Thoracic aorta (tissue), 2 donors: ENCODE results near the gene POLR1D. TPM values are rescaled to one million over a fixed set of nuclear protein-coding genes. Genes with fewer than 3 reads are reported as not detected.

Experiments
- ATAC-seq: fragments of 150-250 bp; one replicate; pipeline ENCODE4 v1.8.0; 2017; ENCODE audit warnings: low read depth; ENCODE audit not compliant: insufficient number of reproducible peaks, low FRiP score
- DNase-seq: peaks from one replicate; pipeline ENCODE4 v3.0.0-alpha.2; 2020; ENCODE audit warnings: low spot score
- H3K27ac ChIP-seq, 2 donors: fragments of 200-600 bp; sonication (generic); 1 replicate in 1 of 2; 2 replicates in 1 of 2; pipeline ENCODE4 v1.5.1; 2016; ENCODE audit warnings: mild to moderate bottlenecking in 2 of 2, moderate library complexity in 2 of 2
- H3K27me3 ChIP-seq: fragments of 200-600 bp; sonication (generic); replicated peaks from 2 replicates; pipeline ENCODE4 v1.6.0; 2016; ENCODE audit warnings: mild to moderate bottlenecking; ENCODE audit not compliant: insufficient read depth
- H3K36me3 ChIP-seq: fragments of 200-600 bp; sonication (generic); one replicate; pipeline ENCODE4 v1.5.1; 2016
- H3K4me1 ChIP-seq, 2 donors: fragments of 200-600 bp; sonication (generic); 1 replicate in 1 of 2; 2 replicates in 1 of 2; pipeline versions ENCODE4 v1.5.1 to v1.6.0; 2016; ENCODE audit warnings: low read depth in 2 of 2, mild to moderate bottlenecking in 1 of 2; ENCODE audit not compliant: control insufficient read depth in 1 of 2
- H3K4me3 ChIP-seq: fragments of 200-600 bp; sonication (generic); 2 replicates; pipeline ENCODE4 v1.5.1; 2016; ENCODE audit warnings: mild to moderate bottlenecking
- H3K9me3 ChIP-seq: fragments of 200-600 bp; sonication (generic); 2 replicates; pipeline ENCODE4 v1.5.1; 2016
- CTCF ChIP-seq: fragments of 200-600 bp; sonication (generic); IDR thresholded peaks from one replicate; pipeline ENCODE4 v1.5.1; 2019; ENCODE audit warnings: antibody characterized with exemption
- total RNA-seq, 2 donors: library from RNA; depleted of rRNA; stranded (reverse); fragments of >200 nt; gene quantifications; one replicate each; pipeline versions ENCODE4 v1.1.0 to v1.2.3, GENCODE V29; 2016

POLR1D gene
- total RNA-seq, 2 donors from 2014 or later, result 89.0 to 95.7 TPM

GRCh38 chr13:27632648-27633047, 11.0 kb downstream of the POLR1D start:
- no peak for TF ChIP-seq CTCF
- DNase-seq (no peak), ATAC-seq (no peak)
- no peak overlapping the region for H3K27ac ChIP-seq
- no peaks in the 10 kb centered on the region for H3K27me3 ChIP-seq
- no peaks in the 10 kb centered on the region for H3K36me3 ChIP-seq
- H3K4me3 ChIP-seq, result no peak overlapping the region
- H3K9me3 ChIP-seq, result no peaks in the 10 kb centered on the region
- no peaks in the 10 kb centered on the region for H3K4me1 ChIP-seq

GRCh38 chr13:27634231-27634630, 12.5 kb downstream of the POLR1D start:
- H3K27ac ChIP-seq, result no peak overlapping the region
- no peak overlapping the region for H3K4me3 ChIP-seq
- no peaks in the 10 kb centered on the region for H3K9me3 ChIP-seq
- DNase-seq, result no peak
- H3K36me3 ChIP-seq, result no peaks in the 10 kb centered on the region
- no peaks in the 10 kb centered on the region for H3K27me3 ChIP-seq
- no peak for TF ChIP-seq CTCF
- no peak for ATAC-seq
- peaks cover 10 to 13% of the 10 kb centered on the region in 2 donors for H3K4me1 ChIP-seq

GRCh38 chr13:27634791-27635190, 13.1 kb downstream of the POLR1D start:
- no peaks in the 10 kb centered on the region for H3K9me3 ChIP-seq
- H3K27me3 ChIP-seq, result no peaks in the 10 kb centered on the region
- H3K27ac ChIP-seq, result no peak overlapping the region
- ATAC-seq, result no peak
- no peak overlapping the region for H3K4me3 ChIP-seq
- no peak for TF ChIP-seq CTCF
- peaks cover 10 to 18% of the 10 kb centered on the region in 2 donors for H3K4me1 ChIP-seq
- DNase-seq, result no peak
- no peaks in the 10 kb centered on the region for H3K36me3 ChIP-seq

GRCh38 chr13:27635266-27635665, 13.6 kb downstream of the POLR1D start:
- DNase-seq (no peak), ATAC-seq (no peak)
- Histone ChIP-seq H3K4me3 (no peak overlapping the region), H3K36me3 (no peaks in the 10 kb centered on the region), H3K4me1 (peaks cover 10 to 18% of the 10 kb centered on the region in 2 donors), H3K9me3 (no peaks in the 10 kb centered on the region), H3K27ac (no peak overlapping the region), H3K27me3 (no peaks in the 10 kb centered on the region)
- TF ChIP-seq CTCF, result no peak

- DNase-seq, result no peak
- no peak overlapping the region for H3K27ac ChIP-seq
- ATAC-seq, result no peak
- no peaks in the 10 kb centered on the region for H3K36me3 ChIP-seq
- H3K27me3 ChIP-seq, result no peaks in the 10 kb centered on the region
- TF ChIP-seq CTCF, result no peak
- no peaks in the 10 kb centered on the region for H3K9me3 ChIP-seq
- peaks cover 10 to 18% of the 10 kb centered on the region in 2 donors for H3K4me1 ChIP-seq
- no peak overlapping the region for H3K4me3 ChIP-seq
Observed at GRCh38 chr13:27636589-27637288, 15.0 kb downstream of the POLR1D start.
